IMR-90 (cell line): Measurements from ENCODE around the gene CBFA2T3. TPM values are rescaled to one million over a fixed set of nuclear protein-coding genes. Genes with fewer than 3 reads are reported as not detected.

ENCODE experiments used
- ATAC-seq: fragments of 200-7000 bp; cut with Tn5 transposase; 2 replicates; pipeline ENCODE4 v1.9.1; 2020; ENCODE audit warnings: low read depth, mild to moderate bottlenecking, moderate library complexity
- BruUV-seq: library from RNA; stranded (reverse); fragments of 400-500 nt; replicated peaks from 2 replicates; lab custom pipeline; 2021; lab: Mats Ljungman, UMichigan
- CTCF ChIA-PET: fragments of 300-600 bp; formaldehyde crosslinking; extraction: SDS; loops from one replicate; lab custom pipeline; 2021; ENCODE audit warnings: antibody characterized with exemption; lab: Yijun Ruan, JAX
- POLR2A ChIA-PET: fragments of 300-600 bp; sonication (Branson Sonifier 250); formaldehyde crosslinking; loops from one replicate; lab custom pipeline; 2022; ENCODE audit warnings: antibody characterized with exemption; ENCODE audit not compliant: unreplicated experiment; lab: Charles Lee
- DNase-seq: peaks from one replicate; pipeline ENCODE4 v3.0.0; 2013
- H2AFZ ChIP-seq: replicated peaks from 2 replicates; pipeline ENCODE3; 2013; ENCODE audit warnings: low read length, mild to moderate bottlenecking; ENCODE audit not compliant: poor library complexity
- H2AK5ac ChIP-seq: 2 replicates; pipeline ENCODE4 v1.6.1; 2013; ENCODE audit warnings: low read depth, low read length, inconsistent platforms
- H2AK9ac ChIP-seq: replicated peaks from 2 replicates; pipeline ENCODE3; 2013; ENCODE audit warnings: mild to moderate bottlenecking, low read depth, low read length, moderate library complexity; ENCODE audit not compliant: poor library complexity
- H2BK120ac ChIP-seq: 2 replicates; pipeline ENCODE4 v1.6.1; 2013; ENCODE audit warnings: low read depth, low read length, inconsistent platforms
- H2BK15ac ChIP-seq: 3 replicates; pipeline ENCODE4 v1.6.1; 2013; ENCODE audit warnings: low read depth, low read length, inconsistent platforms
- H2BK20ac ChIP-seq: 2 replicates; pipeline ENCODE4 v1.6.1; 2013; ENCODE audit warnings: low read depth, mild to moderate bottlenecking, inconsistent platforms, low read length, moderate library complexity
- H2BK5ac ChIP-seq: 2 replicates; pipeline ENCODE4 v1.6.1; 2013; ENCODE audit warnings: mild to moderate bottlenecking, low read depth, low read length, inconsistent platforms; ENCODE audit not compliant: poor library complexity, severe bottlenecking
- H3K14ac ChIP-seq: replicated peaks from 2 replicates; pipeline ENCODE4 v1.6.1; 2013; ENCODE audit warnings: low read depth, low read length, inconsistent platforms
- H3K18ac ChIP-seq: 2 replicates; pipeline ENCODE4 v1.6.1; 2013; ENCODE audit warnings: low read depth, low read length, control low read depth
- H3K23ac ChIP-seq: 2 replicates; pipeline ENCODE4 v1.6.1; 2013; ENCODE audit warnings: low read depth, low read length, inconsistent platforms
- H3K27ac ChIP-seq: 2 replicates; pipeline ENCODE4 v1.5.1; 2013; ENCODE audit warnings: mild to moderate bottlenecking, control low read depth, low read length; ENCODE audit not compliant: insufficient read depth
- H3K27me3 ChIP-seq: 2 replicates; pipeline ENCODE4 v1.6.1; 2013; ENCODE audit warnings: low read length; ENCODE audit not compliant: control insufficient read depth, insufficient read depth
- H3K36me3 ChIP-seq: 2 replicates; pipeline ENCODE4 v1.6.1; 2013; ENCODE audit warnings: low read length, mixed read lengths; ENCODE audit not compliant: control insufficient read depth, insufficient read depth
- H3K4ac ChIP-seq: 2 replicates; pipeline ENCODE4 v1.6.1; 2013; ENCODE audit warnings: low read depth, low read length, inconsistent platforms
- H3K4me1 ChIP-seq: 2 replicates; pipeline ENCODE4 v1.6.1; 2013; ENCODE audit warnings: low read length, mixed read lengths; ENCODE audit not compliant: control insufficient read depth, insufficient read depth
- H3K4me2 ChIP-seq: 2 replicates; pipeline ENCODE4 v1.6.1; 2013; ENCODE audit warnings: low read depth, mild to moderate bottlenecking, control low read depth, low read length, moderate library complexity
- H3K4me3 ChIP-seq: 2 replicates; pipeline ENCODE4 v1.5.1; 2013; ENCODE audit warnings: low read depth, mild to moderate bottlenecking, control low read depth, low read length, moderate library complexity; ENCODE audit not compliant: insufficient read depth
- H3K56ac ChIP-seq: 2 replicates; pipeline ENCODE4 v1.6.1; 2013; ENCODE audit warnings: low read length, inconsistent platforms; ENCODE audit not compliant: insufficient read depth; ENCODE audit errors: extremely low read depth
- H3K79me1 ChIP-seq, 2 experiments: 2 replicates each; pipeline ENCODE4 v1.6.1; 2013; ENCODE audit warnings: low read length in 2 of 2, inconsistent platforms in 1 of 2, low read depth in 1 of 2
- H3K9ac ChIP-seq: 2 replicates; pipeline ENCODE4 v1.6.1; 2013; ENCODE audit warnings: low read depth, low read length, control low read depth
- H3K9me1 ChIP-seq: 2 replicates; pipeline ENCODE4 v1.6.1; 2013; ENCODE audit warnings: low read length, inconsistent platforms; ENCODE audit not compliant: insufficient read depth
- H3K9me3 ChIP-seq: 2 replicates; pipeline ENCODE4 v1.6.1; 2013; ENCODE audit warnings: low read length; ENCODE audit not compliant: control insufficient read depth, insufficient read depth
- H4K20me1 ChIP-seq: 2 replicates; pipeline ENCODE4 v1.6.1; 2013; ENCODE audit warnings: low read length, inconsistent platforms; ENCODE audit not compliant: insufficient read depth
- H4K5ac ChIP-seq: 2 replicates; pipeline ENCODE4 v1.6.1; 2013; ENCODE audit warnings: mild to moderate bottlenecking, low read depth, low read length, control low read depth
- H4K8ac ChIP-seq, 2 experiments: 2 replicates each; pipeline ENCODE4 v1.6.1; 2013; ENCODE audit warnings: low read depth in 2 of 2, low read length in 2 of 2, control low read depth in 1 of 2, inconsistent platforms in 1 of 2
- H4K91ac ChIP-seq: 2 replicates; pipeline ENCODE4 v1.6.1; 2013; ENCODE audit warnings: low read depth, low read length, inconsistent platforms; ENCODE audit not compliant: insufficient read depth
- ELK1 ChIP-seq: fragments of 150-350 bp; IDR thresholded peaks from 2 replicates; pipeline ENCODE4 v1.6.1; 2016; ENCODE audit warnings: low read depth, mild to moderate bottlenecking, low read length, moderate library complexity, borderline replicate concordance
- MXI1 ChIP-seq: IDR thresholded peaks from 2 replicates; pipeline ENCODE4 v1.6.1; 2012; ENCODE audit warnings: low read depth, mild to moderate bottlenecking, low read length, moderate library complexity, borderline replicate concordance
- NFE2L2 ChIP-seq: fragments of 150-350 bp; IDR thresholded peaks from 2 replicates; pipeline ENCODE4 v1.6.1; 2016; ENCODE audit warnings: low read depth, mild to moderate bottlenecking, low read length
- RAD21 ChIP-seq: IDR thresholded peaks from 2 replicates; pipeline ENCODE4 v1.6.1; 2012; ENCODE audit warnings: low read length, improper control_type of control experiment
- RFX5 ChIP-seq: IDR thresholded peaks from 2 replicates; pipeline ENCODE4 v1.8.0; 2012; ENCODE audit warnings: low read depth, mild to moderate bottlenecking, low read length, moderate library complexity
- SMC3 ChIP-seq: fragments of 150-350 bp; IDR thresholded peaks from 2 replicates; pipeline ENCODE4 v1.6.1; 2016; ENCODE audit warnings: low read depth, mild to moderate bottlenecking, antibody characterized with exemption, low read length, moderate library complexity
- WGBS, 2 experiments: methylation state at CpG; one replicate each; pipeline versions ENCODE4 v1.1.5 to v1.1.7; 2013; ENCODE audit warnings: missing lambda C conversion rate in 2 of 2; ENCODE audit not compliant: insufficient read length in 1 of 2; ENCODE audit errors: extremely low coverage in 2 of 2; 5-methylcytosine and 5-hydroxymethylcytosine counted together
- dilution Hi-C: fragments of 300-500 bp; cut with HindIII; formaldehyde crosslinking; loops from one replicate; pipeline ENCODE4 v1.14.3; 2018; ENCODE audit warnings: low sequenced_read_pairs; ENCODE audit not compliant: unreplicated experiment
- in situ Hi-C: fragments of 300-500 bp; cut with MboI; formaldehyde crosslinking; loops from 3 replicates; pipeline ENCODE4 v1.14.3; 2019; ENCODE audit warnings: low sequenced_read_pairs, inconsistent platforms, mixed read lengths
- intact Hi-C: fragments of 100-400 bp; cut with micrococcal nuclease; formaldehyde crosslinking; loops from 2 replicates; pipeline ENCODE4 v1.10.0; 2022
- polyA plus RNA-seq, 3 experiments: library from polyadenylated mRNA; depleted of rRNA; stranded (reverse); fragments of >200 nt; gene quantifications; 2 replicates each; pipeline ENCODE4 v1.2.3, GENCODE V29; 2012; ENCODE audit warnings: low replicate concordance in 1 of 3
- total RNA-seq: library from RNA; depleted of rRNA; stranded (reverse); fragments of >200 nt; gene quantifications from 2 replicates; pipeline ENCODE4 v1.2.3, GENCODE V29; 2012
- TF ChIP-seq, protein P1 (sequence below): conservative IDR thresholded peaks from 2 replicates; pipeline ENCODE4 v1.5.1; 2012; ENCODE audit warnings: mild to moderate bottlenecking, low read depth, low read length, improper control_type of control experiment
- TF ChIP-seq, protein P2 (sequence below): fragments of 150-350 bp; IDR thresholded peaks from 2 replicates; pipeline ENCODE4 v1.6.1; 2017; ENCODE audit warnings: mild to moderate bottlenecking, antibody characterized with exemption, low read length, low read depth

Gene CBFA2T3
- total and polyA plus RNA-seq, 2 of the 4 experiments (the other 2 are of a cell fraction), result not detected

GRCh38 chr16:88953003-88953690 lies 23.9 kb downstream of the CBFA2T3 start:
- ChIA-PET CTCF (no interaction called here), POLR2A (no interaction called here)
- intact Hi-C loops, result no loop called here
- H3K4ac ChIP-seq, result no peak overlapping the region
- TF ChIP-seq, protein P1, sequence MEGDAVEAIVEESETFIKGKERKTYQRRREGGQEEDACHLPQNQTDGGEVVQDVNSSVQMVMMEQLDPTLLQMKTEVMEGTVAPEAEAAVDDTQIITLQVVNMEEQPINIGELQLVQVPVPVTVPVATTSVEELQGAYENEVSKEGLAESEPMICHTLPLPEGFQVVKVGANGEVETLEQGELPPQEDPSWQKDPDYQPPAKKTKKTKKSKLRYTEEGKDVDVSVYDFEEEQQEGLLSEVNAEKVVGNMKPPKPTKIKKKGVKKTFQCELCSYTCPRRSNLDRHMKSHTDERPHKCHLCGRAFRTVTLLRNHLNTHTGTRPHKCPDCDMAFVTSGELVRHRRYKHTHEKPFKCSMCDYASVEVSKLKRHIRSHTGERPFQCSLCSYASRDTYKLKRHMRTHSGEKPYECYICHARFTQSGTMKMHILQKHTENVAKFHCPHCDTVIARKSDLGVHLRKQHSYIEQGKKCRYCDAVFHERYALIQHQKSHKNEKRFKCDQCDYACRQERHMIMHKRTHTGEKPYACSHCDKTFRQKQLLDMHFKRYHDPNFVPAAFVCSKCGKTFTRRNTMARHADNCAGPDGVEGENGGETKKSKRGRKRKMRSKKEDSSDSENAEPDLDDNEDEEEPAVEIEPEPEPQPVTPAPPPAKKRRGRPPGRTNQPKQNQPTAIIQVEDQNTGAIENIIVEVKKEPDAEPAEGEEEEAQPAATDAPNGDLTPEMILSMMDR, result no peak
- TF ChIP-seq, protein P2, sequence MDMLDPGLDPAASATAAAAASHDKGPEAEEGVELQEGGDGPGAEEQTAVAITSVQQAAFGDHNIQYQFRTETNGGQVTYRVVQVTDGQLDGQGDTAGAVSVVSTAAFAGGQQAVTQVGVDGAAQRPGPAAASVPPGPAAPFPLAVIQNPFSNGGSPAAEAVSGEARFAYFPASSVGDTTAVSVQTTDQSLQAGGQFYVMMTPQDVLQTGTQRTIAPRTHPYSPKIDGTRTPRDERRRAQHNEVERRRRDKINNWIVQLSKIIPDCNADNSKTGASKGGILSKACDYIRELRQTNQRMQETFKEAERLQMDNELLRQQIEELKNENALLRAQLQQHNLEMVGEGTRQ, result no peak
- TF ChIP-seq ELK1 (no peak), NFE2L2 (no peak), RFX5 (no peak), RAD21 (no peak), MXI1 (no peak), SMC3 (no peak)
- DNase-seq (no peak), ATAC-seq (peak; percentile 29; the same call in 1 of the 2 replicates)
- no peak overlapping the region for H3K14ac ChIP-seq
- H3K27ac ChIP-seq, result no peak overlapping the region
- in situ Hi-C loops, result no loop called here
- dilution Hi-C loops, result no loop called here
- peaks cover 39% of the 10 kb centered on the region for H3K27me3 ChIP-seq
- no peaks in the 10 kb centered on the region for H3K36me3 ChIP-seq
- no peaks in the 10 kb centered on the region for H4K20me1 ChIP-seq
- H3K23ac ChIP-seq, result no peak overlapping the region
- H2AFZ ChIP-seq, result no peak overlapping the region
- H2BK120ac ChIP-seq, result no peak overlapping the region
- no peak overlapping the region for H4K5ac ChIP-seq
- no peaks in the 10 kb centered on the region for H3K79me1 ChIP-seq
- H3K9me3 ChIP-seq, result no peaks in the 10 kb centered on the region
- no peak overlapping the region for H3K56ac ChIP-seq
- WGBS, 2 experiments, result 35% methylated on average over 9 of the region's 28 CpGs; no CpG with 5 or more reads in 1 of the 2 experiments
- no peak overlapping the region for H2AK5ac ChIP-seq
- no TSS peak for BruUV-seq
- H2BK5ac ChIP-seq, result no peak overlapping the region
- H2BK15ac ChIP-seq, result no peak overlapping the region
- no peak overlapping the region for H3K4me2 ChIP-seq
- no peak overlapping the region for H3K9ac ChIP-seq
- H3K18ac ChIP-seq, result no peak overlapping the region
- no peak overlapping the region for H2AK9ac ChIP-seq
- no peaks in the 10 kb centered on the region for H3K4me1 ChIP-seq
- no peak overlapping the region for H2BK20ac ChIP-seq
- H4K8ac ChIP-seq, result no peak overlapping the region
- H3K9me1 ChIP-seq, result no peaks in the 10 kb centered on the region
- H3K4me3 ChIP-seq, result no peak overlapping the region
- H4K91ac ChIP-seq, result no peak overlapping the region
